Calu3 (cell line): ENCODE data around the gene COP1. TPM values are rescaled to one million over a fixed set of nuclear protein-coding genes. Genes with fewer than 3 reads are reported as not detected.

Experiments used
- BruUV-seq: library from RNA; stranded (reverse); fragments of 400-500 nt; replicated peaks from 2 replicates; lab custom pipeline; 2021; lab: Mats Ljungman, UMichigan
- CTCF ChIA-PET: fragments of 300-600 bp; sonication (Branson Sonifier 250); formaldehyde crosslinking; loops from one replicate; lab custom pipeline; 2022; ENCODE audit warnings: antibody characterized with exemption; lab: Charles Lee
- DNase-seq: peaks from one replicate; pipeline ENCODE4 v3.0.0; 2022
- H3K27ac Mint-ChIP-seq: one replicate; pipeline ENCODE4 v1.8.0; 2022; ENCODE audit warnings: mixed read lengths; ENCODE audit not compliant: unreplicated experiment
- H3K27me3 Mint-ChIP-seq: one replicate; pipeline ENCODE4 v1.8.0; 2022; ENCODE audit warnings: mixed read lengths; ENCODE audit not compliant: unreplicated experiment
- H3K36me3 Mint-ChIP-seq: one replicate; pipeline ENCODE4 v1.8.0; 2022; ENCODE audit warnings: mild to moderate bottlenecking, moderate library complexity, mixed read lengths; ENCODE audit not compliant: insufficient read depth, unreplicated experiment
- H3K4me1 Mint-ChIP-seq: one replicate; pipeline ENCODE4 v1.8.0; 2022; ENCODE audit warnings: mild to moderate bottlenecking, low read depth, mixed read lengths; ENCODE audit not compliant: unreplicated experiment
- H3K4me3 Mint-ChIP-seq: one replicate; pipeline ENCODE4 v1.8.0; 2022; ENCODE audit warnings: mild to moderate bottlenecking, low read depth, moderate library complexity, mixed read lengths; ENCODE audit not compliant: unreplicated experiment
- H3K9me3 Mint-ChIP-seq: one replicate; pipeline ENCODE4 v1.8.0; 2022; ENCODE audit warnings: low read depth, mixed read lengths; ENCODE audit not compliant: unreplicated experiment
- intact Hi-C: fragments of 100-400 bp; cut with micrococcal nuclease; formaldehyde crosslinking; loops from one replicate; pipeline ENCODE4 v1.10.0; 2022; ENCODE audit not compliant: unreplicated experiment
- total RNA-seq: library from RNA; stranded (reverse); gene quantifications from 2 replicates; pipeline ENCODE4 v1.2.3, GENCODE V29; 2022
- TF ChIP-seq, protein P1 (sequence below): fragments of 200-600 bp; IDR thresholded peaks from one replicate; pipeline ENCODE4 v1.8.0; 2022; ENCODE audit warnings: antibody characterized with exemption; ENCODE audit not compliant: unreplicated experiment

Gene COP1
- total RNA-seq, 1 experiment from 2014 or later, result 45.5 TPM

DNA sequence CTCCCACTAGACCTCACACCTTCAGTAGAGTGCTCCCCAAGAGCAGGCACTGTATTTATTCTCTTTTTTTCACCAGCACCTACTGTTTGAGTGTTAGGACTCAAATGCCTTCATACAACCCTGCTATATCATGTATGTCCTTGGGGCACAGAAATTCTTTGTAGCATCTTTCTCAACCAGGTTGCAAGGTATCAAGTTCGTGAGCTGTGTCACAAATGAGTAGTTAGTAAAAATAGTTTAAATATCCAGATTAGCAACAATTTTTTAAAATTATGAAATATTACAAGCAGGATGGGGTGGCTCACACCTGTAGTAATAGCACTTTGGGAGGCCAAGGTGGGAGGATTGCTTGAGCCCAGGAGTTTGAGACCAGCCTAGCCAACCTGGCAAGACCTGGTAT lies 311.1 kb downstream of the COP1 start:
- BruUV-seq, result no TSS peak
- CTCF ChIA-PET, result interaction anchor here (0.9 kb wide), 1 partner anchor 251 kb away, joined by 4 read pairs; no protein-coding TSS in a partner anchor
- no peaks in the 10 kb centered on the region for H3K27me3 Mint-ChIP-seq

More for the DNA sequence above, 311.1 kb downstream of the COP1 start:
- no peak overlapping the region for H3K27ac Mint-ChIP-seq
- DNase-seq, result no peak
- H3K4me1 Mint-ChIP-seq, result no peaks in the 10 kb centered on the region
- H3K4me3 Mint-ChIP-seq, result no peak overlapping the region
- H3K36me3 Mint-ChIP-seq, result no peaks in the 10 kb centered on the region
- intact Hi-C loops, result no loop called here
- no peaks in the 10 kb centered on the region for H3K9me3 Mint-ChIP-seq
- TF ChIP-seq, protein P1, sequence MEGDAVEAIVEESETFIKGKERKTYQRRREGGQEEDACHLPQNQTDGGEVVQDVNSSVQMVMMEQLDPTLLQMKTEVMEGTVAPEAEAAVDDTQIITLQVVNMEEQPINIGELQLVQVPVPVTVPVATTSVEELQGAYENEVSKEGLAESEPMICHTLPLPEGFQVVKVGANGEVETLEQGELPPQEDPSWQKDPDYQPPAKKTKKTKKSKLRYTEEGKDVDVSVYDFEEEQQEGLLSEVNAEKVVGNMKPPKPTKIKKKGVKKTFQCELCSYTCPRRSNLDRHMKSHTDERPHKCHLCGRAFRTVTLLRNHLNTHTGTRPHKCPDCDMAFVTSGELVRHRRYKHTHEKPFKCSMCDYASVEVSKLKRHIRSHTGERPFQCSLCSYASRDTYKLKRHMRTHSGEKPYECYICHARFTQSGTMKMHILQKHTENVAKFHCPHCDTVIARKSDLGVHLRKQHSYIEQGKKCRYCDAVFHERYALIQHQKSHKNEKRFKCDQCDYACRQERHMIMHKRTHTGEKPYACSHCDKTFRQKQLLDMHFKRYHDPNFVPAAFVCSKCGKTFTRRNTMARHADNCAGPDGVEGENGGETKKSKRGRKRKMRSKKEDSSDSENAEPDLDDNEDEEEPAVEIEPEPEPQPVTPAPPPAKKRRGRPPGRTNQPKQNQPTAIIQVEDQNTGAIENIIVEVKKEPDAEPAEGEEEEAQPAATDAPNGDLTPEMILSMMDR, result no peak
